ENCODE measurements around the gene IVD.

Gene IVD

GRCh38 chr15:40439461-40439959 lies 33.9 kb downstream of the IVD start:
- no peak for DNase-seq (ENCODE audit: low spot score)

- DNase-seq (ENCODE audit: low spot score) = no peak
These were observed 34.6 kb downstream of the IVD start for GRCh38 chr15:40439960-40440742.

GRCh38 chr15:40440743-40441564 lies 35.4 kb downstream of the IVD start, which contains the start of gene BAHD1:
Gene BAHD1, plus strand, starts transcription at chr15:40440953. Its CDS starts 17,512 bp downstream, at chr15:40458465.
- peak; percentile 94 for DNase-seq (ENCODE audit: low spot score)

GRCh38 chr15:40441565-40442531 lies 36.3 kb downstream of the IVD start:
- DNase-seq (ENCODE audit: low spot score) = no peak

GRCh38 chr15:40443255-40443654 lies 37.7 kb downstream of the IVD start:
- no peak for DNase-seq (ENCODE audit: low spot score)

GRCh38 chr15:40443846-40444245 lies 38.3 kb downstream of the IVD start:
- no peak for DNase-seq (ENCODE audit: low spot score)

GRCh38 chr15:40444736-40445135 lies 39.1 kb downstream of the IVD start:
- no peak for DNase-seq (ENCODE audit: low spot score)

- DNase-seq (ENCODE audit: low spot score) = no peak
These were observed 39.9 kb downstream of the IVD start for GRCh38 chr15:40445421-40445922.

- DNase-seq (ENCODE audit: low spot score) = no peak
These were observed 40.5 kb downstream of the IVD start for GRCh38 chr15:40446144-40446543.

- no peak for DNase-seq (ENCODE audit: low spot score)
These were observed 42.8 kb downstream of the IVD start for GRCh38 chr15:40448354-40448753.

- DNase-seq (ENCODE audit: low spot score) = no peak
These were observed 43.7 kb downstream of the IVD start for GRCh38 chr15:40449275-40449674.

- DNase-seq (ENCODE audit: low spot score) = no peak
These were observed 44.5 kb downstream of the IVD start for GRCh38 chr15:40450047-40450446.

GRCh38 chr15:40451527-40452158 lies 46.0 kb downstream of the IVD start:
- DNase-seq (ENCODE audit: low spot score) = no peak

GRCh38 chr15:40452296-40453090 lies 46.9 kb downstream of the IVD start:
- DNase-seq (ENCODE audit: low spot score) = no peak

GRCh38 chr15:40453941-40454340 lies 48.3 kb downstream of the IVD start:
- peak; percentile 50 for DNase-seq (ENCODE audit: low spot score)

- no peak for DNase-seq (ENCODE audit: low spot score)
These were observed 49.4 kb downstream of the IVD start for GRCh38 chr15:40454904-40455391.

GRCh38 chr15:40456299-40456712 lies 50.7 kb downstream of the IVD start:
- no peak for DNase-seq (ENCODE audit: low spot score)

- no peak for DNase-seq (ENCODE audit: low spot score)
These were observed 51.1 kb downstream of the IVD start for GRCh38 chr15:40456738-40457137.

GRCh38 chr15:40458495-40459371 lies 53.1 kb downstream of the IVD start:
- no peak for DNase-seq (ENCODE audit: low spot score)

Measured in CD4-positive, alpha-beta T cell treated with Interleukin-6 at 100 ng/mL for 8 hours (primary cell).